HUDEP-2 (cell line): ENCODE data around the gene ZNF397.
"Not testable (repeated sequence)": the region's sequence is repeated elsewhere in the genome, so short reads cannot be mapped to it uniquely, and the experiment has no call there.

ENCODE experiments used
- DNase-seq, 76 experiments: peaks; one replicate each; lab custom pipeline; 2025; ENCODE audit not compliant: unreplicated experiment in 76 of 76; lab: John Stamatoyannopoulos, UW

ZNF397 gene

GRCh38 chr18:35240664-35241447, at the start of gene ZNF397:
Gene ZNF397, plus strand, starts transcription at chr18:35241034. Its CDS starts 1,437 bp downstream, at chr18:35242471.
- peak in 75 of 76 experiments; percentile 48 to 98 (median 91) for DNase-seq

- DNase-seq, result no peak
Observed at GRCh38 chr18:35191698-35192025, 49.2 kb upstream of the ZNF397 start.

GRCh38 chr18:35192415-35192814, 48.4 kb upstream of the ZNF397 start:
- DNase-seq, result peak in 2 of 76 experiments; percentile 10

- DNase-seq, result no peak
Observed at GRCh38 chr18:35193316-35193715, 47.5 kb upstream of the ZNF397 start.

GRCh38 chr18:35197296-35197695, 43.5 kb upstream of the ZNF397 start:
- DNase-seq, result no peak

GRCh38 chr18:35201256-35201931, 39.4 kb upstream of the ZNF397 start:
- DNase-seq, result no peak

GRCh38 chr18:35203067-35203466, 37.8 kb upstream of the ZNF397 start:
- DNase-seq, result no peak

GRCh38 chr18:35205199-35205712, 35.6 kb upstream of the ZNF397 start:
- no peak for DNase-seq

- DNase-seq, result not testable (repeated sequence)
Observed at GRCh38 chr18:35205746-35206458, 34.9 kb upstream of the ZNF397 start.

- DNase-seq, result no peak
Observed at GRCh38 chr18:35215026-35215425, 25.8 kb upstream of the ZNF397 start.

GRCh38 chr18:35216611-35217010, 24.2 kb upstream of the ZNF397 start:
- not testable (repeated sequence) for DNase-seq

- DNase-seq, result not testable (repeated sequence)
Observed at GRCh38 chr18:35219331-35219730, 21.5 kb upstream of the ZNF397 start.

GRCh38 chr18:35220424-35220823, 20.4 kb upstream of the ZNF397 start:
- no peak for DNase-seq

GRCh38 chr18:35223797-35224196, 17.0 kb upstream of the ZNF397 start:
- DNase-seq, result no peak

GRCh38 chr18:35227254-35227653, 13.6 kb upstream of the ZNF397 start:
- DNase-seq, result no peak

- peak in 70 of 76 experiments; percentile 0 to 87 (median 60) for DNase-seq
Observed at GRCh38 chr18:35231052-35231451, 9.8 kb upstream of the ZNF397 start.

- DNase-seq, result no peak
Observed at GRCh38 chr18:35236571-35237363, 4.1 kb upstream of the ZNF397 start.

- DNase-seq, result no peak
Observed at GRCh38 chr18:35239314-35239713, 1.5 kb upstream of the ZNF397 start.

GRCh38 chr18:35241448-35241804, 592 bp downstream of the ZNF397 start:
- DNase-seq, result peak in 2 of 76 experiments; percentile 25 to 45

- DNase-seq, result no peak
Observed at GRCh38 chr18:35242426-35242825, 1.6 kb downstream of the ZNF397 start.

GRCh38 chr18:35244671-35245070, 3.8 kb downstream of the ZNF397 start:
- no peak for DNase-seq
